ENCODE measurements around the gene MSLN.
A peak's percentile ranks its signal among the peaks of the same experiment; 100 is the strongest.

MSLN gene

GRCh38 chr16:807347-808084 is 47.0 kb downstream of the MSLN start:
- peak; percentile 50 for DNase-seq (ENCODE audit: low read depth)
- H3K4me3 ChIP-seq (ENCODE audit: control insufficient read depth, low read depth, low read length), result peak overlapping the region; percentile 66
- TF ChIP-seq CTCF (IDR thresholded peaks at IDR 0.05; ENCODE audit: control insufficient read depth, insufficient read depth, low read depth, low read length, missing control alignments), result no peak

DNA sequence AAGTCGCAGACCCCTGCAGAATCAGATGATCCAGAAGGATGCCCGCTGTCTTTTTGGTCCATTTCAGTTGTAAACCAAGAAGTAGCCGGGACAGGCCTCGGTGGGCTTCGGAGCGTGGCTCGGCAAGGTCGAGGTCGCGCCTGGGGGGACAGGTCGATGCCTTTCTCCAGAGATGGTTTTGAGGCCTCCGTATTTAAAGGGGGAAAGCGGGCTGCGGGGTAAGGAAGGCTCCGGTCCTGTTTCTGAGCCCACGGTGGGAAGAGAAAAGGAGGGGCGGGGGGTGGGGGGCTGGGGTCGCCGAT is 47.5 kb downstream of the MSLN start:
- TF ChIP-seq CTCF (IDR thresholded peaks at IDR 0.05; ENCODE audit: control insufficient read depth, insufficient read depth, low read depth, low read length, missing control alignments), result no peak
- DNase-seq (ENCODE audit: low read depth), result no peak
- peak overlapping the region; percentile 64 for H3K4me3 ChIP-seq (ENCODE audit: control insufficient read depth, low read depth, low read length)

DNA sequence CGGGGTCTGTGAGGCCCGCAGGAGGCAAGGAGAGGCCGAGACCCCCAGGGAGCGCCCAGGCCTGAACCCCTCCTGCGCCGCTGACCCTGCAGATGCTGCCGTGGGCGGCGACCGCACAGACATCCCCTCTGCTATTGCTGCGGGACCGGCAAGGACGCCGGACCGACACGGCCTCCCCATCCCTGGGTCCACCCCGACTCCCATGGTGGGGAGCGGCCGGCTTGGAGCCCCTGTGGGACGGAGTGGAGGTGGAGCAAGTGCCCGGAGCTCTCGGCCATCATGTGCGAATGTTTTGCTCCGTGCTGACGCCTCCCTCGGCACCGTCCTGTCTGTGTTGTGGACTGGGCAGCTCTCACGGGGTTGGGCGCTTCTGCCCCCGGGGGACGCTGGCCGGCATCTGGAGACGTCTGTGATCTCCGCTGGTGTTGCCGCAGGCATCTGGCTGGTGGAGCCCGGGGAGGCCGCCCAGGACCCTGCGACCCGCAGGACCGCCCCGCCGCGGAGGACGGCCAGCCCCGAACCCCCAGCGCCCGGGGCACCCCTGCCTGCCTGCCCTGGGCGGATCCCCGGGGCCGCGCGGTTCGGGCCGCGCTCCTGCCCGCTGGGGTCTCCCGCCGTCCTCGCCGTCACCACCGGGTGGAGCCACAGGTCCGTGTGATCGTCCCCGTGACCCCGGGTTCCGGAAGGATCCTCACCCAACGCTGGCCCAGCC is 52.8 kb downstream of the MSLN start:
- DNase-seq (ENCODE audit: low read depth), result no peak
- H3K4me3 ChIP-seq (ENCODE audit: control insufficient read depth, low read depth, low read length), result peak overlapping the region; percentile 22
- TF ChIP-seq CTCF (IDR thresholded peaks at IDR 0.05; ENCODE audit: control insufficient read depth, insufficient read depth, low read depth, low read length, missing control alignments), result peak; percentile 61

DNA sequence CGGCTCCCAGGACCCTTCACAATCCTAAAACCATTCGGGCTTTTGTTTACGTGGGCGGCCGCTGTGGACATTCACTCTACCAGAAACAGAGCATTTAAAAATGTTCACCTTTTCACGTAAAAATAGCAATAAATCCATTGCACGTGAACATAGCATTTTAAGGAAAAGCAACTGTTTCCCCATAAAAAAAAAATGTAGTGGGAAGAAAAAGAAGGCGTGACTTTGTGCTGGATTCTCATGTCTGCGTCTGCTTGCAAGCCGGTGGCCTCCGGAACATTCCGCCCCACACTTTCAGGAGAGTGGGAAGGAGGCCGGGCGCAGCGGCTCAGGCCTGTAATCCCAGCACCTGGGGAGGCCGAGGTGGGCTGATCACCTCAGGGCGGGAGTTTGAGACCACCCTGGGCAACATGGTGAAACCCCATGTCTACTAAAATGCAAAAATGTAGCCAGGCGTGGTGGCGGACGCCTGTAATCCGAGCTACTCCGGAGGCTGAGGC is 53.4 kb downstream of the MSLN start:
- DNase-seq (ENCODE audit: low read depth), result no peak
- no peak for TF ChIP-seq CTCF (IDR thresholded peaks at IDR 0.05; ENCODE audit: control insufficient read depth, insufficient read depth, low read depth, low read length, missing control alignments)
- no peak overlapping the region; the same call in 1 of the 2 replicates for H3K4me3 ChIP-seq (ENCODE audit: control insufficient read depth, low read depth, low read length)

DNA sequence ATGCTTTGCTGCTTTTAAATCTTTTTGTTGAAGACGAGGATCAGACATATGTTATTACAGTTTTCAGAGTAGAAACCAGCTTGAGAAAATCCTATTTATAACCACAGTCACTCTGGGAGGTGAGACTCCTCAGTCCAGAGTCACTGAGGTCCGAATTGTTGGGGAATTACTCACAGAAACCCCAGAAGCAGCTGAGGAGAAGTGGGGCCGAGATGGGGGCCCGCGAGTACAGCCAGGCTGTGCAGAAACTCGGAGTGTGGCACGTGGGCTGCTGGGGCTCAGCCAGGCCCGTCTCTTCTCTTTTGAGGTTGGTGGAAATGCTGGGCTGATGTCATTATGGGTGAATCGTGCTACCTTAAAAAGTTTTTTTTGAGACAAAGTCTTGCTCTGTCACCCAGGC is 54.4 kb downstream of the MSLN start:
- no peak overlapping the region for H3K4me3 ChIP-seq (ENCODE audit: control insufficient read depth, low read depth, low read length)
- no peak for TF ChIP-seq CTCF (IDR thresholded peaks at IDR 0.05; ENCODE audit: control insufficient read depth, insufficient read depth, low read depth, low read length, missing control alignments)
- peak; percentile 21 for DNase-seq (ENCODE audit: low read depth)

DNA sequence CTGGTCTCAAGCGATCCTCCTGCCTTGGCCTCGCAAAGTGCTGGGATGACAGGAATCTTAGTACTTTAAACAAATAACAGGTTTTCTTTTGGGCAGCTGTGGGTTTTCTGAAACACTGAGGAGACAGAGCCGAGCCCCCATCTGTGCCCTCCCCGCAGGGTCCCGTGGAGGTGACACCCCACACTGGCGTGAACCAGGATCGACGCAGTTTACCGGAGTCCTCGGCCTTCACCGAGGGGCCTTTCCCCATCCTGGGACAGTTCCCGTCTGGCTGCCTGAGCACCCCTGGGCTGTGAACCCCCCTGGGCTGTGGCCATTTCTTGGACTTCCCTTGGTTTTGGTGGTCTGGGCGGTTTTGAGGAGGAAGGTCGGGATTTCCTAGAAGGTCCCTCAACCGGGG is 55.3 kb downstream of the MSLN start:
- no peak overlapping the region for H3K4me3 ChIP-seq (ENCODE audit: control insufficient read depth, low read depth, low read length)
- DNase-seq (ENCODE audit: low read depth), result no peak
- TF ChIP-seq CTCF (IDR thresholded peaks at IDR 0.05; ENCODE audit: control insufficient read depth, insufficient read depth, low read depth, low read length, missing control alignments), result no peak

Measured in AG09309 (cell line).